Fibroblast of lung (primary cell): ENCODE data around the gene CT47C1. TPM values are rescaled to one million over a fixed set of nuclear protein-coding genes. Genes with fewer than 3 reads are reported as not detected.

Experiments used
- DNase-seq, 2 donors: peaks; one replicate each; pipeline versions ENCODE4 v3.0.0 to v3.0.0-alpha.2; 2010; ENCODE audit warnings: low read depth in 2 of 2
- H2AFZ ChIP-seq: 2 replicates; pipeline ENCODE4 v1.5.1; 2012; ENCODE audit warnings: low read length, control low read depth, inconsistent platforms
- H3K27ac ChIP-seq: 2 replicates; pipeline ENCODE4 v1.5.1; 2011; ENCODE audit warnings: low read length, control low read depth; ENCODE audit not compliant: insufficient read depth
- H3K27me3 ChIP-seq: 2 replicates; pipeline ENCODE4 v1.5.1; 2011; ENCODE audit warnings: mild to moderate bottlenecking, low read length; ENCODE audit not compliant: control insufficient read depth, insufficient read depth
- H3K36me3 ChIP-seq: 2 replicates; pipeline ENCODE4 v1.5.1; 2011; ENCODE audit warnings: low read length; ENCODE audit not compliant: control insufficient read depth, insufficient read depth
- H3K4me1 ChIP-seq: 2 replicates; pipeline ENCODE4 v1.5.1; 2011; ENCODE audit warnings: low read length; ENCODE audit not compliant: control insufficient read depth, insufficient read depth; ENCODE audit errors: extremely low read depth
- H3K4me2 ChIP-seq: 2 replicates; pipeline ENCODE4 v1.5.1; 2011; ENCODE audit warnings: low read length, control low read depth; ENCODE audit not compliant: insufficient read depth; ENCODE audit errors: extremely low read depth
- H3K4me3 ChIP-seq, 4 experiments: fragments of 200-600 bp in 1 of 4; sonication (generic) in 1 of 4; replicated peaks in 1 of 4; 2 replicates each; pipeline ENCODE4 v1.5.1; 2011 to 2016; ENCODE audit warnings: low read length in 4 of 4, low read depth in 3 of 4, mild to moderate bottlenecking in 3 of 4, control low read depth in 2 of 4, inconsistent platforms in 1 of 4, mixed read lengths in 1 of 4; ENCODE audit not compliant: insufficient read depth in 1 of 4; ENCODE audit errors: control extremely low read depth in 1 of 4
- H3K79me2 ChIP-seq: 2 replicates; pipeline ENCODE4 v1.5.1; 2012; ENCODE audit warnings: mild to moderate bottlenecking, low read length, inconsistent platforms; ENCODE audit not compliant: control insufficient read depth, insufficient read depth
- H3K9ac ChIP-seq: 2 replicates; pipeline ENCODE4 v1.5.1; 2011; ENCODE audit warnings: mild to moderate bottlenecking, low read length, control low read depth; ENCODE audit not compliant: insufficient read depth
- H3K9me3 ChIP-seq: 2 replicates; pipeline ENCODE4 v1.5.1; 2012; ENCODE audit warnings: low read depth, low read length; ENCODE audit not compliant: control insufficient read depth, insufficient read depth
- H4K20me1 ChIP-seq: 2 replicates; pipeline ENCODE4 v1.5.1; 2011; ENCODE audit warnings: low read length; ENCODE audit not compliant: control insufficient read depth, insufficient read depth; ENCODE audit errors: extremely low read depth
- CTCF ChIP-seq, 2 donors: IDR thresholded peaks in 1 of 2; conservative IDR thresholded peaks in 1 of 2; 1 replicate in 1 of 2; 2 replicates in 1 of 2; pipeline ENCODE4 v1.5.1; 2011 to 2012; ENCODE audit warnings: low read length in 2 of 2, control low read depth in 1 of 2, inconsistent platforms in 1 of 2, low read depth in 1 of 2, mild to moderate bottlenecking in 1 of 2
- EZH2 ChIP-seq: IDR thresholded peaks from 2 replicates; pipeline ENCODE4 v1.5.1; 2012; ENCODE audit warnings: low read length, control low read depth, mild to moderate bottlenecking; ENCODE audit errors: missing control alignments
- polyA plus RNA-seq, 2 donors: library from polyadenylated mRNA; depleted of rRNA in 1 of 2; stranded (reverse) in 1 of 2; unstranded in 1 of 2; fragments of >200 nt; gene quantifications; 2 replicates each; pipeline ENCODE4 v1.2.1, GENCODE V29; 2011 to 2012; ENCODE audit warnings: missing spikeins in 1 of 2
- total RNA-seq: library from RNA; depleted of rRNA; stranded (reverse); fragments of >200 nt; gene quantifications from 2 replicates; pipeline ENCODE4 v1.2.1, GENCODE V29; 2014

Gene CT47C1
- total and polyA plus RNA-seq, 2 donors (not counting 1 experiment from before 2014, with no cell fraction given): not detected

- Histone ChIP-seq H3K9ac (no peak overlapping the region), H3K4me2 (no peak overlapping the region), H3K27me3 (no peaks in the 10 kb centered on the region), H2AFZ (no peak overlapping the region), H4K20me1 (no peaks in the 10 kb centered on the region), H3K79me2 (no peaks in the 10 kb centered on the region), H3K36me3 (no peaks in the 10 kb centered on the region), H3K4me1 (no peaks in the 10 kb centered on the region), H3K27ac (no peak overlapping the region), H3K9me3 (no peaks in the 10 kb centered on the region), H3K4me3 (no peak overlapping the region)
- DNase-seq: no peak
- TF ChIP-seq CTCF (conservative IDR thresholded peaks at IDR 0.05 in 1 of 2, IDR thresholded peaks at IDR 0.05 in 1 of 2; ENCODE audit: low read depth in 1 of 2, low read length in 2 of 2): no peak
- TF ChIP-seq EZH2: no peak
These were observed 2.7 kb downstream of the CT47C1 start for GRCh38 chrX:119075270-119076025.

GRCh38 chrX:119082278-119082677 is 9.5 kb downstream of the CT47C1 start:
- no peak overlapping the region for H3K9ac ChIP-seq
- no peak for DNase-seq
- no peak overlapping the region for H2AFZ ChIP-seq
- no peaks in the 10 kb centered on the region for H3K9me3 ChIP-seq
- no peak overlapping the region for H3K4me3 ChIP-seq
- H4K20me1 ChIP-seq: no peaks in the 10 kb centered on the region
- no peak overlapping the region for H3K4me2 ChIP-seq
- H3K36me3 ChIP-seq: no peaks in the 10 kb centered on the region
- TF ChIP-seq EZH2 (no peak), CTCF (conservative IDR thresholded peaks at IDR 0.05 in 1 of 2, IDR thresholded peaks at IDR 0.05 in 1 of 2; ENCODE audit: low read depth in 1 of 2, low read length in 2 of 2) (no peak)
- no peaks in the 10 kb centered on the region for H3K79me2 ChIP-seq
- H3K27ac ChIP-seq: no peak overlapping the region
- H3K27me3 ChIP-seq: no peaks in the 10 kb centered on the region
- H3K4me1 ChIP-seq: no peaks in the 10 kb centered on the region

GRCh38 chrX:119084766-119085165 is 12.0 kb downstream of the CT47C1 start:
- H3K4me3 ChIP-seq: no peak overlapping the region
- no peak overlapping the region for H3K27ac ChIP-seq
- no peak overlapping the region for H2AFZ ChIP-seq
- no peak overlapping the region for H3K9ac ChIP-seq
- no peaks in the 10 kb centered on the region for H3K79me2 ChIP-seq
- H3K4me2 ChIP-seq: no peak overlapping the region
- H3K9me3 ChIP-seq: no peaks in the 10 kb centered on the region
- H3K27me3 ChIP-seq: peaks cover 2% of the 10 kb centered on the region
- no peaks in the 10 kb centered on the region for H4K20me1 ChIP-seq
- TF ChIP-seq EZH2 (no peak), CTCF (conservative IDR thresholded peaks at IDR 0.05 in 1 of 2, IDR thresholded peaks at IDR 0.05 in 1 of 2; ENCODE audit: low read depth in 1 of 2, low read length in 2 of 2) (no peak)
- H3K4me1 ChIP-seq: no peaks in the 10 kb centered on the region
- DNase-seq: no peak
- H3K36me3 ChIP-seq: no peaks in the 10 kb centered on the region
